HFFc6 (cell line): Measurements from ENCODE around the gene CEACAM7. TPM values are rescaled to one million over a fixed set of nuclear protein-coding genes. Genes with fewer than 3 reads are reported as not detected.

Source experiments
- DNase-seq: peaks from one replicate; pipeline ENCODE4 v3.0.0-alpha.2; 2018
- H3K27ac Mint-ChIP-seq: 2 replicates; pipeline ENCODE4 v1.8.0; 2020; ENCODE audit warnings: mild to moderate bottlenecking, mixed read lengths
- H3K27me3 Mint-ChIP-seq: 2 replicates; pipeline ENCODE4 v1.8.0; 2021; ENCODE audit warnings: mild to moderate bottlenecking, moderate library complexity, mixed read lengths; ENCODE audit not compliant: insufficient read depth
- H3K36me3 Mint-ChIP-seq: 2 replicates; pipeline ENCODE4 v1.8.0; 2021; ENCODE audit warnings: low read depth, mixed read lengths
- H3K4me1 Mint-ChIP-seq: 2 replicates; pipeline ENCODE4 v1.8.0; 2020; ENCODE audit warnings: low read depth, mixed read lengths
- H3K4me3 Mint-ChIP-seq: 2 replicates; pipeline ENCODE4 v1.8.0; 2020; ENCODE audit warnings: mild to moderate bottlenecking, moderate library complexity, mixed read lengths
- H3K9me3 Mint-ChIP-seq: 2 replicates; pipeline ENCODE4 v1.8.0; 2020; ENCODE audit warnings: mild to moderate bottlenecking, mixed read lengths
- CTCF ChIP-seq: fragments of 200-600 bp; sonication (generic); IDR thresholded peaks from 2 replicates; pipeline ENCODE4 v1.5.0; 2021; ENCODE audit warnings: antibody characterized with exemption, mild to moderate bottlenecking
- total RNA-seq, 6 experiments: library from RNA; stranded (reverse); fragmentation: NEBNext Ultra II Directional; extraction: Animal tissue kit (Norgen Biotek cat#: 25700); gene quantifications; 2 replicates in 1 of 6; 3 replicates in 5 of 6; pipeline ENCODE4 v1.2.3, GENCODE V29; 2021

CEACAM7 gene
- total RNA-seq, 6 experiments from 2014 or later: not detected

- Mint-ChIP-seq H3K27me3 (peaks cover 36% of the 10 kb centered on the region), H3K4me3 (no peak overlapping the region)
Observed at GRCh38 chr19:41626278-41626677, 61.8 kb downstream of the CEACAM7 start.

GRCh38 chr19:41624937-41625336 is 63.1 kb downstream of the CEACAM7 start:
- no peak for DNase-seq
- Mint-ChIP-seq H3K27me3 (peaks cover 36% of the 10 kb centered on the region), H3K9me3 (peaks cover 2% of the 10 kb centered on the region; the same call in 1 of the 2 replicates), H3K36me3 (no peaks in the 10 kb centered on the region), H3K27ac (no peak overlapping the region), H3K4me3 (no peak overlapping the region), H3K4me1 (no peaks in the 10 kb centered on the region)
- no peak for TF ChIP-seq CTCF

More at GRCh38 chr19:41626278-41626677, 61.8 kb downstream of the CEACAM7 start:
- TF ChIP-seq CTCF: no peak
- Mint-ChIP-seq H3K27ac (no peak overlapping the region), H3K4me1 (no peaks in the 10 kb centered on the region), H3K9me3 (peaks cover 16% of the 10 kb centered on the region; the same call in 1 of the 2 replicates), H3K36me3 (no peaks in the 10 kb centered on the region)
- no peak for DNase-seq

- no peaks in the 10 kb centered on the region for H3K9me3 Mint-ChIP-seq
- no peaks in the 10 kb centered on the region for H3K4me1 Mint-ChIP-seq
- no peak for TF ChIP-seq CTCF
- no peak for DNase-seq
- no peaks in the 10 kb centered on the region for H3K36me3 Mint-ChIP-seq
- H3K4me3 Mint-ChIP-seq: no peak overlapping the region
- peaks cover 36% of the 10 kb centered on the region for H3K27me3 Mint-ChIP-seq
- no peak overlapping the region for H3K27ac Mint-ChIP-seq
Observed at GRCh38 chr19:41624515-41624914, 63.6 kb downstream of the CEACAM7 start.

- Mint-ChIP-seq H3K9me3 (no peaks in the 10 kb centered on the region), H3K27ac (no peak overlapping the region), H3K36me3 (no peaks in the 10 kb centered on the region), H3K27me3 (peaks cover 32% of the 10 kb centered on the region), H3K4me1 (no peaks in the 10 kb centered on the region), H3K4me3 (no peak overlapping the region)
- TF ChIP-seq CTCF: no peak
- DNase-seq: no peak
Observed at GRCh38 chr19:41623360-41623759, 64.7 kb downstream of the CEACAM7 start.

Other genes starting within 250 kb of the CEACAM7 start
- 10 to 100 TPM; 42.8 to 52.2 (median 46.3) TPM for gene DMAC2, start 248.4 kb downstream of the CEACAM7 start, total RNA-seq
- not detected for gene ERICH4, start 245.1 kb downstream of the CEACAM7 start, total RNA-seq
- not detected for gene CEACAM21, start 112.1 kb downstream of the CEACAM7 start, total RNA-seq
- gene CEACAM4, start 61.2 kb downstream of the CEACAM7 start, total RNA-seq: not detected
- gene CEACAM5, start 20.4 kb upstream of the CEACAM7 start, total RNA-seq: under 1 TPM in 1 of 6 experiments, not detected in 5; 0.31 TPM
- gene CEACAM6, start 67.3 kb upstream of the CEACAM7 start, total RNA-seq: not detected
- gene CEACAM3, start 108.3 kb upstream of the CEACAM7 start, total RNA-seq: not detected
- not detected for gene LYPD4, start 156.4 kb upstream of the CEACAM7 start, total RNA-seq
- gene DMRTC2, start 156.8 kb upstream of the CEACAM7 start, total RNA-seq: not detected
- 1,000 to 10,000 TPM; 2,312 to 2,495 (median 2,438) TPM for gene RPS19, start 172.0 kb upstream of the CEACAM7 start, total RNA-seq
- gene CD79A, start 189.0 kb upstream of the CEACAM7 start, total RNA-seq: under 1 TPM in 4 of 6 experiments, not detected in 2; 0.23 to 0.62 (median 0.35) TPM
- gene ARHGEF1, start 194.9 kb upstream of the CEACAM7 start, total RNA-seq: 10 to 100 TPM; 63.8 to 73.3 (median 68.2) TPM
- under 1 TPM in 4 of 6 experiments, not detected in 2; 0.09 to 0.17 (median 0.12) TPM for gene ERFL, start 240.2 kb upstream of the CEACAM7 start, total RNA-seq